ENCODE measurements around the gene USP53. TPM values are rescaled to one million over a fixed set of nuclear protein-coding genes. Genes with fewer than 3 reads are reported as not detected.

USP53 gene
- total and polyA plus RNA-seq, 2 of the 13 experiments (the other 11 are each of a cell fraction or from before 2014, with no cell fraction given) = 5.3 to 8.1 TPM

GRCh38 chr4:119212234-119212963 lies at the start of gene USP53 (continued):
- TF ChIP-seq, protein P1, sequence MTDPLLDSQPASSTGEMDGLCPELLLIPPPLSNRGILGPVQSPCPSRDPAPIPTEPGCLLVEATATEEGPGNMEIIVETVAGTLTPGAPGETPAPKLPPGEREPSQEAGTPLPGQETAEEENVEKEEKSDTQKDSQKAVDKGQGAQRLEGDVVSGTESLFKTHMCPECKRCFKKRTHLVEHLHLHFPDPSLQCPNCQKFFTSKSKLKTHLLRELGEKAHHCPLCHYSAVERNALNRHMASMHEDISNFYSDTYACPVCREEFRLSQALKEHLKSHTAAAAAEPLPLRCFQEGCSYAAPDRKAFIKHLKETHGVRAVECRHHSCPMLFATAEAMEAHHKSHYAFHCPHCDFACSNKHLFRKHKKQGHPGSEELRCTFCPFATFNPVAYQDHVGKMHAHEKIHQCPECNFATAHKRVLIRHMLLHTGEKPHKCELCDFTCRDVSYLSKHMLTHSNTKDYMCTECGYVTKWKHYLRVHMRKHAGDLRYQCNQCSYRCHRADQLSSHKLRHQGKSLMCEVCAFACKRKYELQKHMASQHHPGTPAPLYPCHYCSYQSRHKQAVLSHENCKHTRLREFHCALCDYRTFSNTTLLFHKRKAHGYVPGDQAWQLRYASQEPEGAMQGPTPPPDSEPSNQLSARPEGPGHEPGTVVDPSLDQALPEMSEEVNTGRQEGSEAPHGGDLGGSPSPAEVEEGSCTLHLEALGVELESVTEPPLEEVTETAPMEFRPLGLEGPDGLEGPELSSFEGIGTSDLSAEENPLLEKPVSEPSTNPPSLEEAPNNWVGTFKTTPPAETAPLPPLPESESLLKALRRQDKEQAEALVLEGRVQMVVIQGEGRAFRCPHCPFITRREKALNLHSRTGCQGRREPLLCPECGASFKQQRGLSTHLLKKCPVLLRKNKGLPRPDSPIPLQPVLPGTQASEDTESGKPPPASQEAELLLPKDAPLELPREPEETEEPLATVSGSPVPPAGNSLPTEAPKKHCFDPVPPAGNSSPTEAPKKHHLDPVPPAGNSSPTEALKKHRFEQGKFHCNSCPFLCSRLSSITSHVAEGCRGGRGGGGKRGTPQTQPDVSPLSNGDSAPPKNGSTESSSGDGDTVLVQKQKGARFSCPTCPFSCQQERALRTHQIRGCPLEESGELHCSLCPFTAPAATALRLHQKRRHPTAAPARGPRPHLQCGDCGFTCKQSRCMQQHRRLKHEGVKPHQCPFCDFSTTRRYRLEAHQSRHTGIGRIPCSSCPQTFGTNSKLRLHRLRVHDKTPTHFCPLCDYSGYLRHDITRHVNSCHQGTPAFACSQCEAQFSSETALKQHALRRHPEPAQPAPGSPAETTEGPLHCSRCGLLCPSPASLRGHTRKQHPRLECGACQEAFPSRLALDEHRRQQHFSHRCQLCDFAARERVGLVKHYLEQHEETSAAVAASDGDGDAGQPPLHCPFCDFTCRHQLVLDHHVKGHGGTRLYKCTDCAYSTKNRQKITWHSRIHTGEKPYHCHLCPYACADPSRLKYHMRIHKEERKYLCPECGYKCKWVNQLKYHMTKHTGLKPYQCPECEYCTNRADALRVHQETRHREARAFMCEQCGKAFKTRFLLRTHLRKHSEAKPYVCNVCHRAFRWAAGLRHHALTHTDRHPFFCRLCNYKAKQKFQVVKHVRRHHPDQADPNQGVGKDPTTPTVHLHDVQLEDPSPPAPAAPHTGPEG (CRISPR knock-in tag; IDR thresholded peaks at IDR 0.05) = peak; percentile 66; the same call in 1 of the 2 replicates
- TF ChIP-seq PHF20 (CRISPR knock-in tag; IDR thresholded peaks at IDR 0.05) = no peak; the same call in none of the 2 replicates
- TF ChIP-seq SNRNP70 (IDR thresholded peaks at IDR 0.05; ENCODE audit: low read depth, low read length) = no peak
- TF ChIP-seq SALL1 (CRISPR knock-in tag; IDR thresholded peaks at IDR 0.05) = peak; percentile 79; the same call in 1 of the 2 replicates
- peak; percentile 52; the same call in 1 of the 2 replicates for TF ChIP-seq HMG20B (CRISPR knock-in tag; conservative IDR thresholded peaks at IDR 0.05)
- peak; percentile 34; the same call in 1 of the 2 replicates for TF ChIP-seq MEF2D (CRISPR knock-in tag; IDR thresholded peaks at IDR 0.05)
- TF ChIP-seq, protein P2, sequence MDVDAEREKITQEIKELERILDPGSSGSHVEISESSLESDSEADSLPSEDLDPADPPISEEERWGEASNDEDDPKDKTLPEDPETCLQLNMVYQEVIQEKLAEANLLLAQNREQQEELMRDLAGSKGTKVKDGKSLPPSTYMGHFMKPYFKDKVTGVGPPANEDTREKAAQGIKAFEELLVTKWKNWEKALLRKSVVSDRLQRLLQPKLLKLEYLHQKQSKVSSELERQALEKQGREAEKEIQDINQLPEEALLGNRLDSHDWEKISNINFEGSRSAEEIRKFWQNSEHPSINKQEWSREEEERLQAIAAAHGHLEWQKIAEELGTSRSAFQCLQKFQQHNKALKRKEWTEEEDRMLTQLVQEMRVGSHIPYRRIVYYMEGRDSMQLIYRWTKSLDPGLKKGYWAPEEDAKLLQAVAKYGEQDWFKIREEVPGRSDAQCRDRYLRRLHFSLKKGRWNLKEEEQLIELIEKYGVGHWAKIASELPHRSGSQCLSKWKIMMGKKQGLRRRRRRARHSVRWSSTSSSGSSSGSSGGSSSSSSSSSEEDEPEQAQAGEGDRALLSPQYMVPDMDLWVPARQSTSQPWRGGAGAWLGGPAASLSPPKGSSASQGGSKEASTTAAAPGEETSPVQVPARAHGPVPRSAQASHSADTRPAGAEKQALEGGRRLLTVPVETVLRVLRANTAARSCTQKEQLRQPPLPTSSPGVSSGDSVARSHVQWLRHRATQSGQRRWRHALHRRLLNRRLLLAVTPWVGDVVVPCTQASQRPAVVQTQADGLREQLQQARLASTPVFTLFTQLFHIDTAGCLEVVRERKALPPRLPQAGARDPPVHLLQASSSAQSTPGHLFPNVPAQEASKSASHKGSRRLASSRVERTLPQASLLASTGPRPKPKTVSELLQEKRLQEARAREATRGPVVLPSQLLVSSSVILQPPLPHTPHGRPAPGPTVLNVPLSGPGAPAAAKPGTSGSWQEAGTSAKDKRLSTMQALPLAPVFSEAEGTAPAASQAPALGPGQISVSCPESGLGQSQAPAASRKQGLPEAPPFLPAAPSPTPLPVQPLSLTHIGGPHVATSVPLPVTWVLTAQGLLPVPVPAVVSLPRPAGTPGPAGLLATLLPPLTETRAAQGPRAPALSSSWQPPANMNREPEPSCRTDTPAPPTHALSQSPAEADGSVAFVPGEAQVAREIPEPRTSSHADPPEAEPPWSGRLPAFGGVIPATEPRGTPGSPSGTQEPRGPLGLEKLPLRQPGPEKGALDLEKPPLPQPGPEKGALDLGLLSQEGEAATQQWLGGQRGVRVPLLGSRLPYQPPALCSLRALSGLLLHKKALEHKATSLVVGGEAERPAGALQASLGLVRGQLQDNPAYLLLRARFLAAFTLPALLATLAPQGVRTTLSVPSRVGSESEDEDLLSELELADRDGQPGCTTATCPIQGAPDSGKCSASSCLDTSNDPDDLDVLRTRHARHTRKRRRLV (CRISPR knock-in tag; IDR thresholded peaks at IDR 0.05) = no peak
- no peak for TF ChIP-seq ATF3 (CRISPR knock-in tag; IDR thresholded peaks at IDR 0.05)
- 0 out of 2 replicates have a peak, but pooled peaks have one; percentile 41 for TF ChIP-seq ZNF138 (CRISPR knock-in tag; IDR thresholded peaks at IDR 0.05; ENCODE audit: low read depth)
- peak; percentile 95 for TF ChIP-seq ZMYM4 (CRISPR knock-in tag; IDR thresholded peaks at IDR 0.05)
- no peak for TF ChIP-seq MAF1 (CRISPR knock-in tag; IDR thresholded peaks at IDR 0.05; ENCODE audit: borderline replicate concordance)
- TF ChIP-seq ZNF772 (CRISPR knock-in tag; IDR thresholded peaks at IDR 0.05) = peak; percentile 65; the same call in 1 of the 2 replicates
- TF ChIP-seq ZNF430 (CRISPR knock-in tag; IDR thresholded peaks at IDR 0.05) = no peak
- no peak for TF ChIP-seq ZC3H13 (CRISPR knock-in tag; IDR thresholded peaks at IDR 0.05)
- no peak for TF ChIP-seq LCORL (IDR thresholded peaks at IDR 0.05)
- TF ChIP-seq LCORL (CRISPR knock-in tag; IDR thresholded peaks at IDR 0.05) = no peak
- peak; percentile 19; the same call in 1 of the 2 replicates for TF ChIP-seq TSC22D2 (CRISPR knock-in tag; IDR thresholded peaks at IDR 0.05; ENCODE audit: borderline replicate concordance)
- peak; percentile 94 for TF ChIP-seq TAF1 (CRISPR knock-in tag; IDR thresholded peaks at IDR 0.05)
- no peak for TF ChIP-seq ZNF10 (CRISPR knock-in tag; IDR thresholded peaks at IDR 0.05; ENCODE audit: borderline replicate concordance, low read depth)
